ENCODE measurements around the gene RPS3. TPM values are rescaled to one million over a fixed set of nuclear protein-coding genes. Genes with fewer than 3 reads are reported as not detected.

The RPS3 gene
- polyA plus RNA-seq, 1 donor (not counting 4 experiments of a cell fraction or from before 2014, with no cell fraction given) = 3,843 TPM

GRCh38 chr11:75386942-75387630, 12.2 kb upstream of the RPS3 start:
- no peaks in the 10 kb centered on the region for H3K36me3 ChIP-seq (ENCODE audit: control insufficient read depth in 2 of 2, extremely low read depth in 1 of 2, insufficient read depth in 2 of 2, low read length in 2 of 2)
- TF ChIP-seq EZH2 (IDR thresholded peaks at IDR 0.05; ENCODE audit: low read length) = no peak
- no peak for TF ChIP-seq CTCF (optimal IDR thresholded peaks at IDR 0.05 in 1 of 3, IDR thresholded peaks at IDR 0.05 in 1 of 3, conservative IDR thresholded peaks at IDR 0.05 in 1 of 3; ENCODE audit: extremely low read depth in 1 of 3, insufficient read depth in 2 of 3, low read length in 3 of 3)
- DNase-seq (ENCODE audit: low read depth, low spot score) (no peak), FAIRE-seq (no peak)
- dilution Hi-C loops (cut with MboI; ENCODE audit: extremely low pct_ligation_motif_present, low sequenced_read_pairs) = no loop called here
- H2AFZ ChIP-seq (ENCODE audit: control insufficient read depth, low read length) = no peak overlapping the region
- no peak overlapping the region for H3K4me3 ChIP-seq (ENCODE audit: control insufficient read depth in 2 of 3, extremely low read depth in 1 of 3, insufficient read depth in 2 of 3, low read depth in 1 of 3, low read length in 3 of 3)
- peaks cover 7% of the 10 kb centered on the region for H3K4me1 ChIP-seq (ENCODE audit: control insufficient read depth, extremely low read depth, insufficient read depth, low read length)
- H3K9ac ChIP-seq (ENCODE audit: control insufficient read depth, extremely low read depth, insufficient read depth, low read length) = no peak overlapping the region
- H3K27ac ChIP-seq (ENCODE audit: control insufficient read depth, insufficient read depth, low read length) = no peak overlapping the region
- no peak overlapping the region for H3K4me2 ChIP-seq (ENCODE audit: control insufficient read depth, extremely low read depth, insufficient read depth, low read depth, low read length)
- no peaks in the 10 kb centered on the region for H3K9me3 ChIP-seq (ENCODE audit: control insufficient read depth, low read depth, low read length)
- no peaks in the 10 kb centered on the region for H3K79me2 ChIP-seq (ENCODE audit: control insufficient read depth, insufficient read depth, low read length)
- H3K27me3 ChIP-seq (ENCODE audit: control insufficient read depth, extremely low read depth, insufficient read depth, low read length) = peaks cover 4% of the 10 kb centered on the region
- no peaks in the 10 kb centered on the region for H4K20me1 ChIP-seq (ENCODE audit: control insufficient read depth, extremely low read depth, insufficient read depth, low read length)
- H3K9me1 ChIP-seq (ENCODE audit: control insufficient read depth, extremely low read depth, insufficient read depth, low read length) = no peaks in the 10 kb centered on the region

GRCh38 chr11:75387736-75388294, 11.5 kb upstream of the RPS3 start:
- H3K27ac ChIP-seq (ENCODE audit: control insufficient read depth, insufficient read depth, low read length) = no peak overlapping the region
- H3K9me1 ChIP-seq (ENCODE audit: control insufficient read depth, extremely low read depth, insufficient read depth, low read length) = no peaks in the 10 kb centered on the region
- H3K4me2 ChIP-seq (ENCODE audit: control insufficient read depth, extremely low read depth, insufficient read depth, low read depth, low read length) = no peak overlapping the region

More at GRCh38 chr11:75387736-75388294, 11.5 kb upstream of the RPS3 start:
- peaks cover 7% of the 10 kb centered on the region for H3K4me1 ChIP-seq (ENCODE audit: control insufficient read depth, extremely low read depth, insufficient read depth, low read length)
- peaks cover 4% of the 10 kb centered on the region for H3K27me3 ChIP-seq (ENCODE audit: control insufficient read depth, extremely low read depth, insufficient read depth, low read length)
- DNase-seq (ENCODE audit: low read depth, low spot score) (no peak), FAIRE-seq (no peak)
- dilution Hi-C loops (cut with MboI; ENCODE audit: extremely low pct_ligation_motif_present, low sequenced_read_pairs) = no loop called here
- no peak overlapping the region for H3K9ac ChIP-seq (ENCODE audit: control insufficient read depth, extremely low read depth, insufficient read depth, low read length)
- no peaks in the 10 kb centered on the region for H3K9me3 ChIP-seq (ENCODE audit: control insufficient read depth, low read depth, low read length)
- H2AFZ ChIP-seq (ENCODE audit: control insufficient read depth, low read length) = no peak overlapping the region
- TF ChIP-seq EZH2 (IDR thresholded peaks at IDR 0.05; ENCODE audit: low read length) = no peak
- TF ChIP-seq CTCF (optimal IDR thresholded peaks at IDR 0.05 in 1 of 3, IDR thresholded peaks at IDR 0.05 in 1 of 3, conservative IDR thresholded peaks at IDR 0.05 in 1 of 3; ENCODE audit: extremely low read depth in 1 of 3, insufficient read depth in 2 of 3, low read length in 3 of 3) = no peak
- no peaks in the 10 kb centered on the region for H3K79me2 ChIP-seq (ENCODE audit: control insufficient read depth, insufficient read depth, low read length)
- no peak overlapping the region for H3K4me3 ChIP-seq (ENCODE audit: control insufficient read depth in 2 of 3, extremely low read depth in 1 of 3, insufficient read depth in 2 of 3, low read depth in 1 of 3, low read length in 3 of 3)
- H3K36me3 ChIP-seq (ENCODE audit: control insufficient read depth in 2 of 2, extremely low read depth in 1 of 2, insufficient read depth in 2 of 2, low read length in 2 of 2) = no peaks in the 10 kb centered on the region
- no peaks in the 10 kb centered on the region for H4K20me1 ChIP-seq (ENCODE audit: control insufficient read depth, extremely low read depth, insufficient read depth, low read length)
